Measurements from ENCODE around the gene CDX1.

CDX1 gene

DNA sequence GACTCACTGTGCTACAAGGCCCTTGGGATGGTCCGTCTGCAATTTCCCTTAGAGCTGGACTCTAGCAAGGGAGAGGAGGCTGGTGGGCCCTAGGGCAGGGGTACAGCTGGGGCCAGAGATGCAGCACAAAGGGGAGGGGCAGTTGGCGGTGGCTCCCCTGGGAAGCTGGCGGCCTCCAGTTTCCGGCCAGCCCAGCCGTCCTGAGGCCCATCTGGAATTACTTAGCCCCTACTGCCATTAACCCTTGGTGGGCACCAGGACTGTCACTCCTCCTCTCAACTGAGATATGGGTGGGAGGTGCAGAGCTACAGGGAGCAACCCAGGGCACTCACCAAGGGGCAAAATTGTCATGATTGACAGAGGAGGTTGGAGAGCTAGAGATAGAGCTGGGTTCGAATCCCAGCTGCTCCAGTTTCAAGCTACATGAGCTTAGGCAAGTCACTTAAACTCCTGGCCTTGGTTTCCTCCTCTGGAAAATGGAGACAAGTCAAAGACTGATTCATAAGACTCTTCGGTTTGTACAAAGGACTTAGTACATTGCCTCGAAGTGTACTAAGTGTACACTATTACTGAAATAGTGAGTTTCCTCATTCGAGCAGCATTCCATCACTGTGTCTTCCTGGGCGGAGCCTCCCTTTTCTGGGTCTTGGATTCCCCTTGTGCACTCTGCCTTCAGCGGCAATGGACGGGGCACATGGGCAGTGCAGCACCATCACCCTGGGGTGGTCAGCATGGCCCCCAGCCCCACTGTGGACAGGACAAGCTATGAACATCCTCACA is 8.2 kb upstream of the CDX1 start:
- H3K27ac ChIP-seq, result no peak overlapping the region
- H3K4me1 ChIP-seq (ENCODE audit: control insufficient read depth in 1 of 2, insufficient read depth in 1 of 2, low read depth in 1 of 2, low read length in 1 of 2), result peaks cover 0 to 3% of the 10 kb centered on the region in 2 experiments
- no peak overlapping the region for H3K4me3 ChIP-seq (ENCODE audit: low read depth in 1 of 2, low read length in 1 of 2)
- no peaks in the 10 kb centered on the region for H3K36me3 ChIP-seq
- no peak for TF ChIP-seq CTCF (IDR thresholded peaks at IDR 0.05)
- H3K9me3 ChIP-seq, result no peaks in the 10 kb centered on the region
- H3K27me3 ChIP-seq, result peaks cover 45% of the 10 kb centered on the region

GRCh38 chr5:150159031-150159430 is 7.5 kb upstream of the CDX1 start:
- TF ChIP-seq CTCF (IDR thresholded peaks at IDR 0.05), result no peak
- H3K4me3 ChIP-seq (ENCODE audit: low read depth in 1 of 2, low read length in 1 of 2), result no peak overlapping the region
- H3K9me3 ChIP-seq, result no peaks in the 10 kb centered on the region
- H3K27me3 ChIP-seq, result peaks cover 42% of the 10 kb centered on the region
- peaks cover 0 to 3% of the 10 kb centered on the region in 2 experiments for H3K4me1 ChIP-seq (ENCODE audit: control insufficient read depth in 1 of 2, insufficient read depth in 1 of 2, low read depth in 1 of 2, low read length in 1 of 2)
- H3K27ac ChIP-seq, result no peak overlapping the region
- no peaks in the 10 kb centered on the region for H3K36me3 ChIP-seq

GRCh38 chr5:150159741-150160179 is 6.8 kb upstream of the CDX1 start:
- no peaks in the 10 kb centered on the region for H3K36me3 ChIP-seq
- H3K4me1 ChIP-seq (ENCODE audit: control insufficient read depth in 1 of 2, insufficient read depth in 1 of 2, low read depth in 1 of 2, low read length in 1 of 2), result peaks cover 0 to 3% of the 10 kb centered on the region in 2 experiments
- no peak for TF ChIP-seq CTCF (IDR thresholded peaks at IDR 0.05)
- H3K27ac ChIP-seq, result no peak overlapping the region
- peaks cover 36% of the 10 kb centered on the region for H3K27me3 ChIP-seq
- no peak overlapping the region for H3K4me3 ChIP-seq (ENCODE audit: low read depth in 1 of 2, low read length in 1 of 2)
- H3K9me3 ChIP-seq, result no peaks in the 10 kb centered on the region

DNA sequence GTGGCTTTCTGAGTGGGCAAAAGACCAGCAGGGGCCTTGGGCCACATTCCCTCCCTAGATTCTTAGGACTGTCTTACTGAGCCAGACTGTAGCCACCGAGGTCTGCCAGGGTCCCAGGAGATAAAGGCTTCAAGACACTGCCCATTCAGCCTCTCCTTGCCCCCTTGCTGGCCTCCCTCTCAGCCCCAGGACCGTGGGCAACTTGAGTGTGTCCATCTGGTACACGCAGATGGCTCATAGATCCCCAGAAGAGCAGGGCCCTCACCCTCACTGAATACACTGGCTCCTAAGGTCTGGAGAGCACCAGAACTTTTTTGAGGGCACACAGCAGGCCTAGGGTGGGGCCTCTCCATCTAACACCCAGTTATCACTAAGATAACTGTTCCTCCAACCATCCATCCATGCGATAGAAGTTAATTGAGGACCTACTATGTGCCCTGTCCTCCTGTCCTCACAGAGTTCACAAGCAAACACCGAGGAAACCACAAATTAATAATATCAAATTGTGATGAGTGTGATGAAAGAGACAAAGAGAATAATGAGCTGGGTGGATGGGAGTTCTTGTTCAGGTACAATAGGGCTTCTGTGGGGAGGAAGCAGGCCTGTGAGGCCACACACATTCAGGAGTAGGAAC is 6.0 kb upstream of the CDX1 start:
- H3K27me3 ChIP-seq, result peaks cover 36% of the 10 kb centered on the region
- H3K27ac ChIP-seq, result no peak overlapping the region
- no peak overlapping the region for H3K4me3 ChIP-seq (ENCODE audit: low read depth in 1 of 2, low read length in 1 of 2)
- H3K9me3 ChIP-seq, result no peaks in the 10 kb centered on the region
- H3K36me3 ChIP-seq, result no peaks in the 10 kb centered on the region
- peaks cover 0 to 3% of the 10 kb centered on the region in 2 experiments for H3K4me1 ChIP-seq (ENCODE audit: control insufficient read depth in 1 of 2, insufficient read depth in 1 of 2, low read depth in 1 of 2, low read length in 1 of 2)
- no peak for TF ChIP-seq CTCF (IDR thresholded peaks at IDR 0.05)

DNA sequence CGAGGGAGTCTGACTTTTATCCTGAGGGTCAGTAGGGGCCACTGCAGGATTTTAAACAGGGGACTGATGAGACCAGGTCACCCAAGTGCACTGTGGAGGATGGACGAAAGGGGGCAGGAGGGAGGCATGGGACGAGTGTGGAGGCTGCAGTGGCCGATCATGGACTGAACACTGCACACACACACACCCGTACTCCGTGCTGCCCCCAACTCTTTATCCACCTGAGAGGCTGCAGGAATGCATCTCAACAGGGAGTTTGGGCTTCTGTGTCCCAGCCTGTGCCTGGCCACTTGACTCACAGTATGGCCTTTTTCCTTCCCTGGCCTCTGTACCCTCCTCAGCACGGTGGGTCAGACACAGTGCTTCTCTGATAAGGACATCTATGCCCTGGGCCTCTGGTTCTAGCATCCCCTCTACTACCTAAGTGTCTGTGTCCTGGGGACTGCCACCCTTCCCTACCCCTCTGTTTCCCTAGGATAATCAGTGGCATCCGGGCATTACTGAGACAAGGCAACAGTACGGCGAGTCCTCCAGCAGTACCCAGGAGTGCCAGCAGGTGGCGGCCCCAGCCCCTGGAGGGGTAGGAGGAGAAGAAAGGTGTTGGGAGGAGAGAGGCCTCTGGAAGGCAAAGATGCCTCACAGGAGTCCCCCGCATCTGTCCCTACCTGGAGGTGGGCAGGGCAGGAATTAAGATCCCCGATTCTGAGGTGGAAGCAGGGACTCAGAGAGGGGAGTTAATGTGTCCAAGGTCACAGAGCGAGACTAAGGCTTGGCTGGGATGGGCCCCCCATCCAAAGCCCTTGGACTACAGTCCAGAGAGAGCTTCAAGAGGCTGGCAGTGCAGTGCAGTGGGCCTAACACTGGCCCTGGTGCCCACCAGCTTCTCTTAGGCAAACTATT is 5.1 kb upstream of the CDX1 start:
- no peaks in the 10 kb centered on the region for H3K9me3 ChIP-seq
- no peak overlapping the region for H3K27ac ChIP-seq
- no peaks in the 10 kb centered on the region for H3K4me1 ChIP-seq (ENCODE audit: control insufficient read depth in 1 of 2, insufficient read depth in 1 of 2, low read depth in 1 of 2, low read length in 1 of 2)
- H3K36me3 ChIP-seq, result no peaks in the 10 kb centered on the region
- TF ChIP-seq CTCF (IDR thresholded peaks at IDR 0.05), result peak; percentile 76
- H3K27me3 ChIP-seq, result peaks cover 36% of the 10 kb centered on the region
- no peak overlapping the region for H3K4me3 ChIP-seq (ENCODE audit: low read depth in 1 of 2, low read length in 1 of 2)

Data from neutrophil (primary cell).